PC-3 (cell line): ENCODE data around the gene ARHGEF17. TPM values are rescaled to one million over a fixed set of nuclear protein-coding genes. Genes with fewer than 3 reads are reported as not detected.

Source experiments
- ATAC-seq: fragments of 200-7000 bp; cut with Tn5 transposase; 2 replicates; pipeline ENCODE4 v1.9.1; 2020; ENCODE audit warnings: mild to moderate bottlenecking, moderate library complexity
- BruUV-seq: library from RNA; stranded (reverse); fragments of 400-500 nt; replicated peaks from 2 replicates; lab custom pipeline; 2021; lab: Mats Ljungman, UMichigan
- CTCF ChIA-PET: fragments of 300-600 bp; sonication (Branson Sonifier 250); formaldehyde crosslinking; loops from one replicate; lab custom pipeline; 2022; ENCODE audit warnings: antibody characterized with exemption; lab: Charles Lee
- POLR2A ChIA-PET: fragments of 300-600 bp; sonication (Branson Sonifier 250); formaldehyde crosslinking; loops from one replicate; lab custom pipeline; 2022; ENCODE audit warnings: antibody characterized with exemption; ENCODE audit not compliant: unreplicated experiment; lab: Charles Lee
- DNase-seq: peaks from one replicate; pipeline ENCODE4 v3.0.0-alpha.2; 2015
- H2AFZ ChIP-seq: fragments of 300-600 bp; sonication (generic); 2 replicates; pipeline ENCODE4 v1.6.0; 2016; ENCODE audit warnings: antibody characterized with exemption, low read length
- H3F3A ChIP-seq: fragments of 300-600 bp; sonication (generic); one replicate; pipeline ENCODE4 v1.6.0; 2017; ENCODE audit warnings: antibody characterized with exemption, low read length, control low read depth, mild to moderate bottlenecking; ENCODE audit not compliant: unreplicated experiment
- H3K27ac ChIP-seq: fragments of 300-600 bp; sonication (generic); 2 replicates; pipeline ENCODE4 v1.5.1; 2016; ENCODE audit warnings: mild to moderate bottlenecking, low read length
- H3K27me3 ChIP-seq: fragments of 300-600 bp; sonication (generic); 2 replicates; pipeline ENCODE4 v1.6.1; 2016; ENCODE audit warnings: low read length, mixed read lengths
- H3K36me3 ChIP-seq: fragments of 300-600 bp; sonication (generic); 2 replicates; pipeline ENCODE4 v1.6.1; 2016; ENCODE audit warnings: low read depth, mixed run types, low read length, mixed read lengths
- H3K4me1 ChIP-seq: fragments of 300-600 bp; sonication (generic); 2 replicates; pipeline ENCODE4 v1.5.1; 2016; ENCODE audit warnings: low read length; ENCODE audit not compliant: insufficient read depth
- H3K4me2 ChIP-seq: fragments of 300-600 bp; sonication (generic); 2 replicates; pipeline ENCODE4 v1.6.0; 2016; ENCODE audit warnings: low read length
- H3K4me3 ChIP-seq: fragments of 300-600 bp; sonication (generic); 2 replicates; pipeline ENCODE4 v1.5.1; 2016; ENCODE audit warnings: mild to moderate bottlenecking, low read length, mixed read lengths
- H3K79me2 ChIP-seq: fragments of 300-600 bp; sonication (generic); 2 replicates; pipeline ENCODE4 v1.6.1; 2017; ENCODE audit warnings: low read length, mixed read lengths
- H3K9ac ChIP-seq: fragments of 300-600 bp; sonication (generic); 2 replicates; pipeline ENCODE4 v1.6.0; 2016; ENCODE audit warnings: mild to moderate bottlenecking, low read length
- H3K9me2 ChIP-seq: fragments of 300-600 bp; sonication (generic); replicated peaks from 2 replicates; pipeline ENCODE4 v1.6.1; 2016; ENCODE audit warnings: mixed run types, low read length, mixed read lengths
- H3K9me3 ChIP-seq: fragments of 300-600 bp; sonication (generic); 2 replicates; pipeline ENCODE4 v1.6.1; 2016; ENCODE audit warnings: low read length, mixed read lengths
- H4K20me1 ChIP-seq: fragments of 300-600 bp; sonication (generic); 2 replicates; pipeline ENCODE4 v1.6.1; 2016; ENCODE audit warnings: low read length, mixed read lengths
- EZH2 ChIP-seq: fragments of 300-600 bp; sonication (generic); IDR thresholded peaks from one replicate; pipeline ENCODE4 v1.6.1; 2017; ENCODE audit warnings: antibody characterized with exemption, mild to moderate bottlenecking, low read length; ENCODE audit not compliant: unreplicated experiment
- EZH2phosphoT487 ChIP-seq: fragments of 300-600 bp; sonication (generic); IDR thresholded peaks from 2 replicates; pipeline ENCODE4 v1.6.1; 2018; ENCODE audit warnings: mild to moderate bottlenecking, antibody characterized with exemption, low read length, borderline replicate concordance
- intact Hi-C: fragments of 100-400 bp; cut with micrococcal nuclease; formaldehyde crosslinking; loops from 2 replicates; pipeline ENCODE4 v1.9.0; 2023
- total RNA-seq: library from RNA; depleted of rRNA; stranded (reverse); fragments of >200 nt; gene quantifications from 2 replicates; pipeline ENCODE4 v1.2.3, GENCODE V29; 2014
- TF ChIP-seq, protein P1 (sequence below): fragments of 300-600 bp; sonication (generic); conservative IDR thresholded peaks from 2 replicates; pipeline ENCODE4 v1.5.1; 2017; ENCODE audit warnings: antibody characterized with exemption, low read depth, mild to moderate bottlenecking, low read length

Gene ARHGEF17
- total RNA-seq, 1 experiment from 2014 or later: 6.2 TPM

DNA sequence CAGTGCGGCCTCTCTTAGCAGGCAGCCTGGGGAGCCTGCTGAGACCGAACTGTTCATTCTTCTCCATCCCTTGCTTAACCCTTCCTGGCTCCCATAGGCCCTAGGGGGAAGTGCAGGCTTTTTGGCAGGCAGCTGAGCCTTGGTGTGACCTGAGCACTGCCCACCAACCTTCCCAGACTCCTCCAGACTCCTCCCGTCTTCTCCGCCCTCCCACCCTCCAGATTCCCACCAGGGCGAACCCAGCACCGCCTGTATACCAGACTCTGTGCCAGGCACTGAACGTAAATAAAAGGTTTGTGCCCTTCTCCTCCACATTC lies 76.0 kb downstream of the ARHGEF17 start:
- intact Hi-C loops: no loop called here
- no peaks in the 10 kb centered on the region for H3K27me3 ChIP-seq
- H3K4me3 ChIP-seq: no peak overlapping the region
- H3K4me2 ChIP-seq: no peak overlapping the region
- H3K27ac ChIP-seq: no peak overlapping the region
- H3K9me3 ChIP-seq: no peaks in the 10 kb centered on the region
- BruUV-seq: no TSS peak
- H3K36me3 ChIP-seq: peaks cover 5% of the 10 kb centered on the region; the same call in 1 of the 2 replicates
- H3K4me1 ChIP-seq: peaks cover 9% of the 10 kb centered on the region; the same call in 1 of the 2 replicates
- ChIA-PET POLR2A (no interaction called here), CTCF (interaction anchor here (0.6 kb wide), 1 partner anchor 659 kb away, joined by 5 read pairs; no protein-coding TSS in a partner anchor)
- no peak for ATAC-seq
- H2AFZ ChIP-seq: no peak overlapping the region
- no peaks in the 10 kb centered on the region for H3F3A ChIP-seq
- no peak overlapping the region for H3K9ac ChIP-seq
- H3K79me2 ChIP-seq: peaks cover 98% of the 10 kb centered on the region
- TF ChIP-seq EZH2phosphoT487 (no peak), EZH2 (no peak)
- TF ChIP-seq, protein P1, sequence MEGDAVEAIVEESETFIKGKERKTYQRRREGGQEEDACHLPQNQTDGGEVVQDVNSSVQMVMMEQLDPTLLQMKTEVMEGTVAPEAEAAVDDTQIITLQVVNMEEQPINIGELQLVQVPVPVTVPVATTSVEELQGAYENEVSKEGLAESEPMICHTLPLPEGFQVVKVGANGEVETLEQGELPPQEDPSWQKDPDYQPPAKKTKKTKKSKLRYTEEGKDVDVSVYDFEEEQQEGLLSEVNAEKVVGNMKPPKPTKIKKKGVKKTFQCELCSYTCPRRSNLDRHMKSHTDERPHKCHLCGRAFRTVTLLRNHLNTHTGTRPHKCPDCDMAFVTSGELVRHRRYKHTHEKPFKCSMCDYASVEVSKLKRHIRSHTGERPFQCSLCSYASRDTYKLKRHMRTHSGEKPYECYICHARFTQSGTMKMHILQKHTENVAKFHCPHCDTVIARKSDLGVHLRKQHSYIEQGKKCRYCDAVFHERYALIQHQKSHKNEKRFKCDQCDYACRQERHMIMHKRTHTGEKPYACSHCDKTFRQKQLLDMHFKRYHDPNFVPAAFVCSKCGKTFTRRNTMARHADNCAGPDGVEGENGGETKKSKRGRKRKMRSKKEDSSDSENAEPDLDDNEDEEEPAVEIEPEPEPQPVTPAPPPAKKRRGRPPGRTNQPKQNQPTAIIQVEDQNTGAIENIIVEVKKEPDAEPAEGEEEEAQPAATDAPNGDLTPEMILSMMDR: no peak
- no peak for DNase-seq
- H4K20me1 ChIP-seq: peaks cover 80% of the 10 kb centered on the region
- no peaks in the 10 kb centered on the region for H3K9me2 ChIP-seq

DNA sequence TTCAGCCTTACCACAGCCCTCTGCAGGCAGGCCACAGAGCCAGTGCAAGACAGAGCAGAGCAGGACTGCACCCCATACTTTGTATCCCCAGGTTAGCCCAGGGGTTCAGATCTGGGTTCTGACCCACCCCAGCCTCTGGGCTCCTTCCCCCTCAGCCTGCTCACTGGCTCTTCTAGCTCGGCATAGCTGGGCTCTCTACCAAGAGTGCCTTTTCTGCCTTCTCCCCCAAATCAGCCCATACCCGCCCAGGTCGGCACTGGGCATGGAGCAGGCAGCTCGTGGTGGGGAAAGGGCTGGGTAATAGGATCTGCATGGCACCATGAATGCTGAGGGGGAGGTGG lies 76.4 kb downstream of the ARHGEF17 start:
- Histone ChIP-seq H2AFZ (no peak overlapping the region), H3K79me2 (peaks cover 98% of the 10 kb centered on the region), H3K4me1 (peaks cover 5% of the 10 kb centered on the region; the same call in 1 of the 2 replicates), H3K9ac (no peak overlapping the region), H3K9me2 (no peaks in the 10 kb centered on the region), H3K27ac (no peak overlapping the region), H3F3A (no peaks in the 10 kb centered on the region), H3K4me2 (no peak overlapping the region), H3K4me3 (no peak overlapping the region), H3K36me3 (peaks cover 6% of the 10 kb centered on the region; the same call in 1 of the 2 replicates), H4K20me1 (peaks cover 76% of the 10 kb centered on the region), H3K9me3 (no peaks in the 10 kb centered on the region), H3K27me3 (no peaks in the 10 kb centered on the region)
- POLR2A ChIA-PET: no interaction called here
- CTCF ChIA-PET: interaction anchor here (0.6 kb wide), 1 partner anchor 659 kb away, joined by 5 read pairs; no protein-coding TSS in a partner anchor
- ATAC-seq (no peak), DNase-seq (no peak)
- TF ChIP-seq, protein P1: no peak
- no peak for TF ChIP-seq EZH2phosphoT487
- TF ChIP-seq EZH2: no peak
- intact Hi-C loops: no loop called here
- no TSS peak for BruUV-seq

DNA sequence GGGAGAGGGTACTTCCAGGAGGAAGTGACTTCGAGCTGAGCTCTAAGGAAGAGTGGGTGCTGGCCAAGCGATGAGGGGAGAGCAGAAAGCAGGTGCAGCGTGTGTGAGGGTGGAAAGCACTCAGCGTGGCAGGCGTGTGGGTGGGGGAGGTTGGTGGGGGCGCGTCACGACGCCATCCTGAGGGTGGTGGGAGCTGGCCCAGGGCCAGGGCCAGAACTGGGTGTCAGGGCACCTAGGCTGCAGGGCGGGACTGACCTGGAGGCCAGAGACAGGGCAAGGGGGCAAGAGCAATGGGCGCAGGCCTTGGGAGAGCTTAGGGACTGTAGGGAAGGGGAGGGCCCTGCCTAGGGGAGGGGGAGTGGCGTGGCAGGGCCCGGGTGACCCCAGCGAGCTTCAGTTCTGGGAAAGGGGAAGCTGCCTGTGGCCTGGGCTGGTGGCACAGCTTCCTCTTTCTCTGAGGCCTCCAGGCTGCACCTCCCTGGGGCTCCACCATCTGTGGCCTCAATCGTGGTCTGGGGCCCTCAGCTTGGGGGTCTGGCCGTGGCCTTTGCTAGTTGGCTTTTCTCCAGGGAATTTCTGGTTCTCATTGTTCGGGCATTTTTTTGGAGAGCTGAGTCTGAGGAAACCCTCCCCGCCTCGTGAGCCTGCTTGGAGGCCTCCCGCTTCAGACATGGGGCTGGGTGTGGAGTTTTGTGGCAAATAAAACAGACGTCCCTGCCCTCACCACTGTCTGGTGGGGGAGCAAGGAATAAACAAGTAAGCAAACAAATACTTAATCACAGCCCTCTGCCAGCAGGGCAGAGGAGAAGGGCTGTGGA lies 77.0 kb downstream of the ARHGEF17 start:
- H3K9ac ChIP-seq: no peak overlapping the region
- no peaks in the 10 kb centered on the region for H3K4me1 ChIP-seq
- ChIA-PET CTCF (interaction anchor here (0.5 to 0.6 kb wide), 2 partner anchors 660 to 1279 kb away, joined by 3 to 5 read pairs; no protein-coding TSS in a partner anchor), POLR2A (no interaction called here)
- BruUV-seq: no TSS peak
- peaks cover 95% of the 10 kb centered on the region for H3K79me2 ChIP-seq
- TF ChIP-seq EZH2phosphoT487 (no peak), EZH2 (no peak)
- TF ChIP-seq, protein P1: no peak
- no peaks in the 10 kb centered on the region for H3K9me2 ChIP-seq
- H3K9me3 ChIP-seq: no peaks in the 10 kb centered on the region
- no peaks in the 10 kb centered on the region for H3F3A ChIP-seq
- ATAC-seq (no peak), DNase-seq (no peak)
- no peak overlapping the region for H2AFZ ChIP-seq
- H3K4me3 ChIP-seq: no peak overlapping the region
- H3K27ac ChIP-seq: no peak overlapping the region
- peaks cover 70% of the 10 kb centered on the region for H4K20me1 ChIP-seq
- no peak overlapping the region for H3K4me2 ChIP-seq
- H3K36me3 ChIP-seq: peaks cover 2% of the 10 kb centered on the region; the same call in 1 of the 2 replicates
- intact Hi-C loops: no loop called here
- no peaks in the 10 kb centered on the region for H3K27me3 ChIP-seq
